GM18502 (cell line): ENCODE measurements around the gene LRRD1.
"Not testable (repeated sequence)": the region's sequence is repeated elsewhere in the genome, so short reads cannot be mapped to it uniquely, and the experiment has no call there.

Source experiments
- ATAC-seq: cut with Tn5 transposase; IDR thresholded peaks from one replicate; pipeline ENCODE4 v1.9.1; 2021; ENCODE audit warnings: mild to moderate bottlenecking; ENCODE audit not compliant: unreplicated experiment, poor library complexity

The LRRD1 gene

GRCh38 chr7:92143192-92143880, 35.6 kb downstream of the LRRD1 start:
- not testable (repeated sequence) for ATAC-seq

- ATAC-seq: not testable (repeated sequence)
Observed at GRCh38 chr7:92142791-92143190, 36.2 kb downstream of the LRRD1 start.

- no peak for ATAC-seq
Observed at GRCh38 chr7:92141161-92141560, 37.8 kb downstream of the LRRD1 start.

- ATAC-seq: no peak
Observed at GRCh38 chr7:92137557-92137956, 41.4 kb downstream of the LRRD1 start.

- ATAC-seq: no peak
Observed at GRCh38 chr7:92135052-92135889, 43.7 kb downstream of the LRRD1 start.

- peak; percentile 91 for ATAC-seq
Observed at GRCh38 chr7:92134271-92135051, 44.5 kb downstream of the LRRD1 start, which contains the start of gene CYP51A1. CYP51A1 (minus strand) TSS chr7:92134477; CDS start chr7:92134364, 113 bp downstream.

- ATAC-seq: peak; percentile 29
Observed at GRCh38 chr7:92133737-92134270, 45.1 kb downstream of the LRRD1 start.

GRCh38 chr7:92133133-92133736, 45.7 kb downstream of the LRRD1 start:
- peak; percentile 25 for ATAC-seq

GRCh38 chr7:92131764-92132330, 47.1 kb downstream of the LRRD1 start:
- ATAC-seq: no peak

- no peak for ATAC-seq
Observed at GRCh38 chr7:92131093-92131492, 47.8 kb downstream of the LRRD1 start.

GRCh38 chr7:92121681-92122080, 57.3 kb downstream of the LRRD1 start:
- no peak for ATAC-seq

- ATAC-seq: no peak
Observed at GRCh38 chr7:92119213-92119759, 59.7 kb downstream of the LRRD1 start.

- ATAC-seq: no peak
Observed at GRCh38 chr7:92116949-92117348, 62.0 kb downstream of the LRRD1 start.

GRCh38 chr7:92115821-92116220, 63.1 kb downstream of the LRRD1 start:
- no peak for ATAC-seq

GRCh38 chr7:92110857-92111256, 68.1 kb downstream of the LRRD1 start:
- ATAC-seq: no peak

GRCh38 chr7:92108821-92109220, 70.1 kb downstream of the LRRD1 start:
- ATAC-seq: no peak

- not testable (repeated sequence) for ATAC-seq
Observed at GRCh38 chr7:92102862-92103261, 76.1 kb downstream of the LRRD1 start.

- ATAC-seq: no peak
Observed at GRCh38 chr7:92100534-92100933, 78.4 kb downstream of the LRRD1 start.

- ATAC-seq: no peak
Observed at GRCh38 chr7:92095380-92095779, 83.6 kb downstream of the LRRD1 start.
